ENCODE data around the gene ASPG.

Gene ASPG

GRCh38 chr14:104133496-104133895 is 48.0 kb downstream of the ASPG start:
- H3K4me3 Mint-ChIP-seq: no peak overlapping the region
- no peak overlapping the region for H3K27ac Mint-ChIP-seq
- no peaks in the 10 kb centered on the region for H3K36me3 Mint-ChIP-seq (ENCODE audit: low read depth)
- H3K4me1 Mint-ChIP-seq (ENCODE audit: low read depth): peaks cover 12% of the 10 kb centered on the region
- H3K27me3 Mint-ChIP-seq: peaks cover 70% of the 10 kb centered on the region
- peaks cover 15% of the 10 kb centered on the region for H3K9me3 Mint-ChIP-seq
- intact Hi-C loops (cut with micrococcal nuclease): loop anchor here (10.0 kb wide), 1 partner anchor 431 kb away; no protein-coding TSS in a partner anchor

- H3K36me3 Mint-ChIP-seq (ENCODE audit: low read depth): no peaks in the 10 kb centered on the region
- H3K4me3 Mint-ChIP-seq: no peak overlapping the region
- intact Hi-C loops (cut with micrococcal nuclease): loop anchor here (10.0 kb wide), 1 partner anchor 430 kb away; no protein-coding TSS in a partner anchor
- peaks cover 75% of the 10 kb centered on the region for H3K27me3 Mint-ChIP-seq
- H3K9me3 Mint-ChIP-seq: peaks cover 11% of the 10 kb centered on the region
- H3K27ac Mint-ChIP-seq: no peak overlapping the region
- peaks cover 12% of the 10 kb centered on the region for H3K4me1 Mint-ChIP-seq (ENCODE audit: low read depth)
Measured at GRCh38 chr14:104134061-104134965, 48.8 kb downstream of the ASPG start.

- peaks cover 12% of the 10 kb centered on the region for H3K4me1 Mint-ChIP-seq (ENCODE audit: low read depth)
- H3K9me3 Mint-ChIP-seq: peaks cover 1% of the 10 kb centered on the region
- H3K4me3 Mint-ChIP-seq: peak overlapping the region; percentile 25
- intact Hi-C loops (cut with micrococcal nuclease): loop anchor here (10.0 kb wide), 1 partner anchor 429 kb away; no protein-coding TSS in a partner anchor
- H3K27ac Mint-ChIP-seq: no peak overlapping the region
- no peaks in the 10 kb centered on the region for H3K36me3 Mint-ChIP-seq (ENCODE audit: low read depth)
- peaks cover 80% of the 10 kb centered on the region for H3K27me3 Mint-ChIP-seq
Measured at GRCh38 chr14:104135121-104135903, 49.8 kb downstream of the ASPG start.

GRCh38 chr14:104135904-104136471 is 50.5 kb downstream of the ASPG start:
- intact Hi-C loops (cut with micrococcal nuclease): loop anchor here (10.0 kb wide), 1 partner anchor 429 kb away; no protein-coding TSS in a partner anchor
- Mint-ChIP-seq H3K27ac (no peak overlapping the region), H3K4me3 (peak overlapping the region; percentile 37), H3K36me3 (ENCODE audit: low read depth) (no peaks in the 10 kb centered on the region), H3K4me1 (ENCODE audit: low read depth) (peaks cover 12% of the 10 kb centered on the region), H3K27me3 (peaks cover 83% of the 10 kb centered on the region), H3K9me3 (no peaks in the 10 kb centered on the region)

- peaks cover 80% of the 10 kb centered on the region for H3K27me3 Mint-ChIP-seq
- H3K4me3 Mint-ChIP-seq: peak overlapping the region; percentile 43
- intact Hi-C loops (cut with micrococcal nuclease): loop anchor here (10.0 kb wide), 1 partner anchor 428 kb away; no protein-coding TSS in a partner anchor
Measured at GRCh38 chr14:104136472-104137296, 51.2 kb downstream of the ASPG start.

GRCh38 chr14:104137297-104138097 is 52.0 kb downstream of the ASPG start:
- Mint-ChIP-seq H3K9me3 (no peaks in the 10 kb centered on the region), H3K27ac (no peak overlapping the region), H3K27me3 (peaks cover 76% of the 10 kb centered on the region), H3K4me1 (ENCODE audit: low read depth) (peaks cover 12% of the 10 kb centered on the region), H3K36me3 (ENCODE audit: low read depth) (no peaks in the 10 kb centered on the region), H3K4me3 (peak overlapping the region; percentile 59)
- intact Hi-C loops (cut with micrococcal nuclease): loop anchor here (10.0 kb wide), 1 partner anchor 427 kb away; no protein-coding TSS in a partner anchor

More at GRCh38 chr14:104136472-104137296, 51.2 kb downstream of the ASPG start:
- H3K4me1 Mint-ChIP-seq (ENCODE audit: low read depth): peaks cover 12% of the 10 kb centered on the region
- no peaks in the 10 kb centered on the region for H3K36me3 Mint-ChIP-seq (ENCODE audit: low read depth)
- no peak overlapping the region for H3K27ac Mint-ChIP-seq
- H3K9me3 Mint-ChIP-seq: no peaks in the 10 kb centered on the region

- Mint-ChIP-seq H3K9me3 (no peaks in the 10 kb centered on the region), H3K36me3 (ENCODE audit: low read depth) (no peaks in the 10 kb centered on the region), H3K27me3 (peaks cover 73% of the 10 kb centered on the region), H3K4me3 (peak within 1 kb of the TSS; percentile 59), H3K4me1 (ENCODE audit: low read depth) (peaks cover 12% of the 10 kb centered on the region), H3K27ac (no peak within 1 kb of the TSS)
- intact Hi-C loops (cut with micrococcal nuclease): loop anchor here (10.0 kb wide), 1 partner anchor 427 kb away; no protein-coding TSS in a partner anchor
Measured at GRCh38 chr14:104138098-104138717, 52.7 kb downstream of the ASPG start, which contains the start of gene KIF26A. Gene KIF26A (plus strand): TSS chr14:104138587. CDS start chr14:104138723, 136 bp downstream.

- Mint-ChIP-seq H3K4me1 (ENCODE audit: low read depth) (peaks cover 12% of the 10 kb centered on the region), H3K9me3 (no peaks in the 10 kb centered on the region), H3K4me3 (no peak overlapping the region), H3K27me3 (peaks cover 66% of the 10 kb centered on the region), H3K36me3 (ENCODE audit: low read depth) (no peaks in the 10 kb centered on the region), H3K27ac (no peak overlapping the region)
- intact Hi-C loops (cut with micrococcal nuclease): loop anchor here (10.0 kb wide), 1 partner anchor 426 kb away; no protein-coding TSS in a partner anchor
Measured at GRCh38 chr14:104138718-104139459, 53.4 kb downstream of the ASPG start.

GRCh38 chr14:104139460-104140212 is 54.1 kb downstream of the ASPG start:
- intact Hi-C loops (cut with micrococcal nuclease): loop anchor here (10.0 kb wide), 1 partner anchor 425 kb away; no protein-coding TSS in a partner anchor
- H3K4me3 Mint-ChIP-seq: no peak overlapping the region
- H3K27me3 Mint-ChIP-seq: peaks cover 58% of the 10 kb centered on the region
- no peaks in the 10 kb centered on the region for H3K36me3 Mint-ChIP-seq (ENCODE audit: low read depth)
- H3K4me1 Mint-ChIP-seq (ENCODE audit: low read depth): peaks cover 12% of the 10 kb centered on the region
- no peak overlapping the region for H3K27ac Mint-ChIP-seq
- no peaks in the 10 kb centered on the region for H3K9me3 Mint-ChIP-seq

- intact Hi-C loops (cut with micrococcal nuclease): no loop called here
- no peak overlapping the region for H3K4me3 Mint-ChIP-seq
Measured at GRCh38 chr14:104140213-104140462, 54.6 kb downstream of the ASPG start.

More at GRCh38 chr14:104140213-104140462, 54.6 kb downstream of the ASPG start:
- peaks cover 12% of the 10 kb centered on the region for H3K4me1 Mint-ChIP-seq (ENCODE audit: low read depth)
- H3K27ac Mint-ChIP-seq: no peak overlapping the region
- H3K9me3 Mint-ChIP-seq: no peaks in the 10 kb centered on the region
- peaks cover 53% of the 10 kb centered on the region for H3K27me3 Mint-ChIP-seq
- no peaks in the 10 kb centered on the region for H3K36me3 Mint-ChIP-seq (ENCODE audit: low read depth)
